HG02981 (cell line): ENCODE measurements around the gene GGTLC2.

ENCODE experiments used
- ATAC-seq: cut with Tn5 transposase; IDR thresholded peaks from one replicate; pipeline ENCODE4 v1.9.1; 2021; ENCODE audit warnings: mild to moderate bottlenecking, moderate library complexity; ENCODE audit not compliant: unreplicated experiment

The GGTLC2 gene

DNA sequence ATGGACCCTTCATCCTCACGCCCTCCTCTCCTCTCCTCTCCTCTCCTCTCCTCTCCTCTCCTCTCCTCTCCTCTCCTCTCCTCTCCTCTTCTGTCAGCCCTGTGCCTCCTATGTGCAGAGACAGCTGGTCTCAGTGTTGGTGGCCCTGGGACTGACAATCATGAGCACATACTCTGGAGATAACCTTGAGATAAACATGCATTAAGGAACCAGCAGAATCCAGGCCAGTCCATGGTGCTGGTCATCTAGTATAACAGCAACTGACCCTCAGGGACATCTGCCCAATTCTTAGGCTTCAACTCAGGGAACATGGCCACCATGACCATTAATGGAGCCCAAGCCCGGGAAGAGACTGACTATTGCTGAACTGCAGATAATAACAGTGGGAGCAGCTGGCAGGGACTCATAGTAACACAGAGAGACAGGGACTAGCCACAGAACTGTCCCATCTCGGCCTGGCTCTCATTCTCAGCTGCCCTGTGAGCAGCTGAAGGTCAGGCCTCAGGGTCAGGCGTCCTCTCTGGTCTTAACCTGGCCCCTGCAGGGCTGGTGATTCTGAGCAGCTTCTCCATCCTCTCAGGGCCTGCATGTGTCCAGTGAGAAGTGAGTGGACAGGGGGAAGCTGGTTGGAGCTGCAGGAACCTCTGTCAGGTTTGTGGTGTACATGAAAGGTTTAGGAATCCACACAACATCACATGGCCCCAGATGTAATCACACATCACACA, 45.4 kb downstream of the GGTLC2 start:
- ATAC-seq: no peak

DNA sequence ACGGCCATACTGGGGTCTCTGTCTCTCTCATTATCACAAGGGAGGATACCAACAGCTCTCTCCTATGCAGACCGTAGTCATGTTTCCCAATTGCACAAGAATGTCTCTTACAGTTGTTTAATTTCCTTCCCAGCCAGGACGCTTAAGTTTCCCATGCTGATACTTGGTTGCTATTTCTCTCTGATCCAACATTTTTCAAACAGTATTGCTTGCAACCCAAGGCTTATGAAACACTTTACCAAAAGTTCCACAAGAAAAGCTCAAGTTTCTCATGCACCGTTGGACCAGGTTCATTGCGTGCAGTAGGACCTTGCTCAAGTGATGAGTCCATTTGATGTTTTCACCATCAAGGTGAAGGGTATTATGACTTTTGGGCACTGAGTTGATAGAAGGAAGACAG, 46.6 kb downstream of the GGTLC2 start:
- no peak for ATAC-seq

DNA sequence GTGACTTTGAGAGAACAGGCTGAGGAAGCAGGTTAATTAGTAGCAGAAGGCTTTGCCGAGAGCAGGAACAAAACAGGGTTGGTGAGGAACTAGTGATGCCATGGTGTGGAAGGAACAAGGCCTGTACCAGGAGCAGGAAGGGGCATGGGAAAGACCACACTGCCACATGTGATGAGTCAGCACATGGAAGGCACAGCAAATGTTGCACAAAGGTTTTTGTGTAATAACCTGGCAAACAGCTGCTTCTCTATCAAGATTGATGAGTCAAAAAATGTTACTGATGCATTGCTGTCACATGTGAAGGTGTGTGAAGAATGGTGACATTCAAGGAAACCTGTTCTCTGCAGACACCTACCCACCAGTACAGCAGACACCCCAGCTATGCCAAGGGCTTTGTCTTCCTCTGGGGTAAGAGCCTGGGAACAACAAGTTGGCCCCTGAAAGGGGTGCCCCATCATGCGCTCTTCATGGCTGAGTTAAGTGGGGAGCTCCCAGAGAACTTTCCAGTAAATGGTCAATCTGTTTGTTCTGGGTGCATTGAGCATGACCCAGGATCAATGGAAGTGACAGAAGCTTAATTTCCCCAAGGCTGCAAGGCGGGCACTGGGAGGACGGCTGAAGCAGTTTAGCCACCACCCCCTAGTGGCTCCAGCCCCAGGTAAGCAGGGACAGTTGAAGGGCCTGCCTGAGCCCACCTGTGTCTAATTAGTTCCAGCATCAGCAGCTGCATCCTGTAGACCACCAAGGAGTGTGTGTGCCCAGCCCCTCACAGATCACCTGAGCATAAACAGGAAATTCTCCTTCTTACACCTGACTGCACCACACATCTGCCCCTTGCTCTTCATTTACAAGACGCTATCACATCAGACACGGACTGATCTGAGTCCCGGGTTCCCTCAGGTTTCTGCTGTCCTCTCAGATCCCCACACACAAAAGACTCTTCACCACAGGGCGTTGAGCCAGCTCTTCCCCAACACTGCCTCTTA, 47.6 kb downstream of the GGTLC2 start:
- ATAC-seq: no peak

DNA sequence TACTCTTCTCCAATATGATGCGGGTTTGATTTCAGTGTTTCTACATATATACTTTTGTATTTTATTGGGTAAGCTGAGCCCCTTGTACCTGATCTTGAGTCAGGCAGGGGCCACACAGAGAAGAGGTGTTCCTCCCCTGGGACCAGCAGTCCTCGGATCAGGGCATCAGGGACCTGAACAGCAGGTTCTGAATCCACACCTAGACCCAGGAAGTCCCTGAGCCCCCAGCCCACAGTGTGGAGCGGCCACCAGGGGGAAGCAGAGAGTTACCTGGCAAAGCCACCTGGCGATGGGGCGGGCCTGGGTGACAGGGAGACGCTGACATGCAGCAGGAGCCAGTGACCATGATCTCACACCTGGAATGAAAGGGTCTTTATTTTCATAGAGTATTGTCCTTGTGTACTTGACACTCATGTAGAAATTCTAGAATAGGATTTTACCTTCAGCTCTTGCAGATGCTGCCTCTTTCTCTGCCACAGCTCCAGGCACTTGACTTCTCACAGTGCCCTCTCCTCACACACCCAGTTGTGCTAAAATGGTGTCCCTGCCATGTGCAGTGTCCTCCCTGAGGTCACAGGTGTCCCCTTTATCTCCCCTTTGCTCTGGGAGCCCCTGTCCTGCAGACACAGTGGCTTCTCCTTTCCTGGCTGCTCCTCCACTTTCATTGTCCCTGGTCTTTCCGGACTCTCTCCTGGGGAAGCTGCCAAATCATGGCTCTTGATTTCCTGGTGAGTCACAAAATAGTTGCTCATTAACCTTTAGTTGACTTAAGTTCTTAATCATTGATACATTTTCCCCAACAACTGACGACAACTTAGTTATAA, 48.5 kb downstream of the GGTLC2 start:
- no peak for ATAC-seq

DNA sequence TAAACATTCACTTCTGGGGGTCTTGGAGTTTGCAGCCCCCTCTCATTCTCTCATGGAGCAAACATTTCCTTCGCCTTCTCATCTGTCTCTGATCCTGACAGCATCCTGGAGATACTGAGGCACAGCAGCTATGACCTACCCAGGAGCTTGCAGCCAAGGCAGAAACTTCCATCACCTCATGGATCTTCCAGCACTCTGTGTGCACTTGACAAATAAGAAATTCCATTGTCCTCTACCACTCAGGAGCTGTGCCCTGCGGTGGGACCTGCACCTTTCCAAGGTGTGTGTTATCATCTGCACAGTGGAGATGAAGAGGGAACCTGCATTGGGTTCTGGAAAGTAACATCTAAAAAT, 49.1 kb downstream of the GGTLC2 start:
- no peak for ATAC-seq

DNA sequence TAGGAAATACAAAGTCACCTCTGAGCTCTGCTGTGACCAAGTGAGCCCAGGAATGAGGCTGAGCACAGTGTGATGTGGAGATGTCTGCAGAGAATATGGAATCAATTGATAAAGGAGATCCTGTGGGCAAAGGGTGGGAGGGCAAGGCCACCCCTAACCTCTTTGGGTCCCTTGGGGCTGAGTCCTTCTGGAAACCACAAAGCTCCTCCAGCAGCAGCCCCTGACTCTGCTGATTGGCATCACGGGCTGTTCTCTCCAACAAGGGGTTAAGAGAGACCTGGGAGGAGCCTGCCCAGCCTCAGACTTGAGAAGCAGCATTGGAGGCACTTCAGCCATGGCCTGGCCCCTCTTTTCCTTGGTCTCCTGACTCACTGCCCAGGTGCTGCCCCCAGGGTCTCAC, 49.7 kb downstream of the GGTLC2 start:
- no peak for ATAC-seq

DNA sequence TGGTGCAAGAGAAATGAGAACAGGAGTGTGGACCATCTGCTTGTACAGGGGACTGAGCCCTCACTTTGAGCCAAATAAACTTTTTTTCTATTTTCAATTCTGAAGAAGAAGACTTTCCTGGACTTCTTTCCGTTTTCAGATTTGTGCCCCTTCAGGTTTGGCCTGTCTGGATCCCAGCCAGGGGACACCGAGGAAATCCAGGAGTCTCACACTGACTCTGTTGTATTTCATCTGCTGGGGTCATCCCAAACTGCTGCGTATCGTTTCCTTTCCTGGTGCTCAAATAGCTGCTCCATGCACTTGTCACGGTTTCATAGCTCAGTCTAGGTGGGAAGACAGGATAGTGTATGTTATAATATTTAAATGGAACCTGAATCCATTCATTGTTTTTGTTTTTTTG, 51.7 kb downstream of the GGTLC2 start:
- no peak for ATAC-seq
